OCI-LY1 (cell line): ENCODE results near the gene QRICH1.

ENCODE experiments used
- EZH2 ChIP-seq: fragments of 200-600 bp; sonication (generic), shearing (Covaris generic); IDR thresholded peaks from 2 replicates; pipeline ENCODE4 v1.8.0; 2017; ENCODE audit warnings: borderline replicate concordance, mixed run types, mild to moderate bottlenecking, antibody characterized with exemption, low read length, moderate library complexity, mixed read lengths
- TF ChIP-seq, protein P1 (sequence below): fragments of 200-600 bp; sonication (generic), shearing (Covaris generic); IDR thresholded peaks from 2 replicates; pipeline ENCODE4 v1.5.1; 2017; ENCODE audit warnings: mild to moderate bottlenecking, antibody characterized with exemption, low read length, moderate library complexity, mixed read lengths

GRCh38 chr3:49098429-49098828 lies 4.6 kb upstream of the QRICH1 start:
- TF ChIP-seq, protein P1, sequence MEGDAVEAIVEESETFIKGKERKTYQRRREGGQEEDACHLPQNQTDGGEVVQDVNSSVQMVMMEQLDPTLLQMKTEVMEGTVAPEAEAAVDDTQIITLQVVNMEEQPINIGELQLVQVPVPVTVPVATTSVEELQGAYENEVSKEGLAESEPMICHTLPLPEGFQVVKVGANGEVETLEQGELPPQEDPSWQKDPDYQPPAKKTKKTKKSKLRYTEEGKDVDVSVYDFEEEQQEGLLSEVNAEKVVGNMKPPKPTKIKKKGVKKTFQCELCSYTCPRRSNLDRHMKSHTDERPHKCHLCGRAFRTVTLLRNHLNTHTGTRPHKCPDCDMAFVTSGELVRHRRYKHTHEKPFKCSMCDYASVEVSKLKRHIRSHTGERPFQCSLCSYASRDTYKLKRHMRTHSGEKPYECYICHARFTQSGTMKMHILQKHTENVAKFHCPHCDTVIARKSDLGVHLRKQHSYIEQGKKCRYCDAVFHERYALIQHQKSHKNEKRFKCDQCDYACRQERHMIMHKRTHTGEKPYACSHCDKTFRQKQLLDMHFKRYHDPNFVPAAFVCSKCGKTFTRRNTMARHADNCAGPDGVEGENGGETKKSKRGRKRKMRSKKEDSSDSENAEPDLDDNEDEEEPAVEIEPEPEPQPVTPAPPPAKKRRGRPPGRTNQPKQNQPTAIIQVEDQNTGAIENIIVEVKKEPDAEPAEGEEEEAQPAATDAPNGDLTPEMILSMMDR = no peak
- TF ChIP-seq EZH2 = no peak
